HepG2 (cell line): ENCODE measurements around the gene ZBTB48. TPM values are rescaled to one million over a fixed set of nuclear protein-coding genes. Genes with fewer than 3 reads are reported as not detected.

Experiments used
- ATAC-seq: fragments of 200-7000 bp; cut with Tn5 transposase; 3 replicates; pipeline ENCODE4 v1.9.1; 2020; ENCODE audit warnings: mild to moderate bottlenecking, moderate library complexity
- BruUV-seq: library from RNA; stranded (reverse); fragments of 400-500 nt; replicated peaks from 2 replicates; lab custom pipeline; 2021; lab: Mats Ljungman, UMichigan
- CTCF ChIA-PET: fragments of 300-600 bp; formaldehyde crosslinking; extraction: SDS; loops from one replicate; lab custom pipeline; 2021; ENCODE audit warnings: low total read pairs, inconsistent platforms, low intra/inter-chr PET ratio; lab: Yijun Ruan, JAX
- POLR2A ChIA-PET: fragments of 350-600 bp; sonication (Branson Sonifier 250); formaldehyde crosslinking; loops from one replicate; lab custom pipeline; 2020; ENCODE audit warnings: antibody characterized with exemption, inconsistent platforms; lab: Yijun Ruan, JAX
- DNase-seq: peaks from one replicate; pipeline ENCODE4 v3.0.0-alpha.2; 2015; ENCODE audit warnings: low spot score
- FAIRE-seq: peaks from 3 replicates; lab custom pipeline; 2011; peaks lifted over from hg19 to GRCh38; lab: Jason Lieb, UNC
- H2AFZ ChIP-seq: one replicate; pipeline ENCODE4 v1.6.1; 2011; ENCODE audit warnings: low read length, inconsistent platforms
- H3K27ac ChIP-seq: fragments of 300-600 bp; 3 replicates; pipeline ENCODE4 v1.8.0; 2011; ENCODE audit warnings: mixed run types, mild to moderate bottlenecking, mixed read lengths, low read length, inconsistent platforms; ENCODE audit not compliant: insufficient read depth; ENCODE audit errors: extremely low read length
- H3K27me3 ChIP-seq, 2 experiments: fragments of 200-600 bp in 1 of 2; 2 replicates in 1 of 2; 3 replicates in 1 of 2; pipeline versions ENCODE4 v1.6.0 to v1.8.0; 2011; ENCODE audit warnings: low read length in 2 of 2, mild to moderate bottlenecking in 2 of 2, moderate library complexity in 2 of 2, inconsistent platforms in 1 of 2; ENCODE audit not compliant: insufficient read depth in 2 of 2, control insufficient read depth in 1 of 2
- H3K36me3 ChIP-seq, 2 experiments: fragments of 200-600 bp in 1 of 2; replicated peaks in 1 of 2; 2 replicates in 1 of 2; 3 replicates in 1 of 2; pipeline versions ENCODE4 v1.5.1 to v1.8.0; 2011; ENCODE audit warnings: low read length in 2 of 2, inconsistent platforms in 1 of 2; ENCODE audit not compliant: insufficient read depth in 2 of 2, control insufficient read depth in 1 of 2
- H3K4me1 ChIP-seq: 2 replicates; pipeline ENCODE4 v1.5.1; 2012; ENCODE audit warnings: low read length, inconsistent platforms; ENCODE audit not compliant: insufficient read depth
- H3K4me2 ChIP-seq: 2 replicates; pipeline ENCODE4 v1.6.0; 2011; ENCODE audit warnings: low read depth, low read length, inconsistent platforms
- H3K4me3 ChIP-seq, 3 experiments: fragments of 200-600 bp in 1 of 3; sonication (generic), shearing (Covaris generic) in 1 of 3; replicated peaks in 1 of 3; 2 replicates each; pipeline ENCODE4 v1.5.1; 2011 to 2016; ENCODE audit warnings: low read length in 3 of 3, inconsistent platforms in 2 of 3, low read depth in 2 of 3, mild to moderate bottlenecking in 2 of 3, control low read depth in 1 of 3, mixed read lengths in 1 of 3; ENCODE audit not compliant: insufficient read depth in 1 of 3
- H3K79me2 ChIP-seq: one replicate; pipeline ENCODE4 v1.6.1; 2011; ENCODE audit warnings: low read length, inconsistent platforms; ENCODE audit not compliant: insufficient read depth
- H3K9ac ChIP-seq: 2 replicates; pipeline ENCODE4 v1.6.0; 2011; ENCODE audit warnings: mild to moderate bottlenecking, low read depth, low read length, inconsistent platforms; ENCODE audit not compliant: insufficient read depth
- H3K9me3 ChIP-seq: 2 replicates; pipeline ENCODE4 v1.5.1; 2012; ENCODE audit warnings: mild to moderate bottlenecking, low read length
- H4K20me1 ChIP-seq: 2 replicates; pipeline ENCODE4 v1.6.0; 2011; ENCODE audit warnings: inconsistent platforms, mild to moderate bottlenecking, low read length, moderate library complexity; ENCODE audit not compliant: insufficient read depth
- BHLHE40 ChIP-seq: IDR thresholded peaks from 2 replicates; pipeline ENCODE4 v1.6.1; 2011; ENCODE audit warnings: low read length, improper control_type of control experiment
- CREB1 ChIP-seq, 2 experiments: fragments of 450-650 bp in 1 of 2; IDR thresholded peaks; 2 replicates each; pipeline ENCODE4 v1.6.1; 2016 to 2017; ENCODE audit warnings: control low read depth in 1 of 2, mild to moderate bottlenecking in 1 of 2, missing compliant biosample characterization in 1 of 2, missing genetic modification characterization in 1 of 2
- ETV5 ChIP-seq: IDR thresholded peaks from 2 replicates; pipeline ENCODE4 v1.6.1; 2018; ENCODE audit warnings: missing biosample characterization, missing genetic modification reagents, inconsistent platforms, borderline replicate concordance
- FLYWCH1 ChIP-seq: sonication (generic); formaldehyde crosslinking; IDR thresholded peaks from 2 replicates; pipeline ENCODE4 v1.8.1; 2023; ENCODE audit warnings: mild to moderate bottlenecking, missing genetic modification reagents
- GLI4 ChIP-seq: sonication (generic); formaldehyde crosslinking; IDR thresholded peaks from 2 replicates; pipeline ENCODE4 v1.5.1; 2020; ENCODE audit warnings: missing genetic modification reagents, mild to moderate bottlenecking, moderate library complexity, borderline replicate concordance
- KMT2A ChIP-seq: sonication (generic); formaldehyde crosslinking; IDR thresholded peaks from 2 replicates; pipeline ENCODE4 v1.4.0; 2020; ENCODE audit warnings: missing genetic modification reagents
- MAFK ChIP-seq, 2 experiments: IDR thresholded peaks in 1 of 2; conservative IDR thresholded peaks in 1 of 2; 2 replicates each; pipeline ENCODE4 v1.6.1; 2011; ENCODE audit warnings: improper control_type of control experiment in 2 of 2, low read length in 2 of 2
- NR2F1 ChIP-seq, 2 experiments: fragments of 450-650 bp in 1 of 2; formaldehyde crosslinking in 1 of 2; IDR thresholded peaks; 2 replicates each; pipeline versions ENCODE4 v1.5.0 to v1.6.1; 2016 to 2020; ENCODE audit warnings: mild to moderate bottlenecking in 1 of 2, missing compliant biosample characterization in 1 of 2, missing genetic modification reagents in 1 of 2, moderate library complexity in 1 of 2
- RBM22 ChIP-seq: fragments of 200-400 bp; formaldehyde crosslinking; optimal IDR thresholded peaks from 2 replicates; pipeline ENCODE3; 2017; ENCODE audit warnings: mild to moderate bottlenecking, low read length, moderate library complexity
- TSC22D2 ChIP-seq: sonication (generic); formaldehyde crosslinking; IDR thresholded peaks from 2 replicates; pipeline ENCODE4 v1.5.1; 2020; ENCODE audit warnings: missing genetic modification reagents, mild to moderate bottlenecking, borderline replicate concordance
- ZBTB8A ChIP-seq: sonication (generic); formaldehyde crosslinking; IDR thresholded peaks from 2 replicates; pipeline ENCODE4 v1.4.0; 2020; ENCODE audit warnings: mild to moderate bottlenecking, low read depth, missing genetic modification reagents, borderline replicate concordance
- ZNF12 ChIP-seq: sonication (generic); formaldehyde crosslinking; IDR thresholded peaks from 2 replicates; pipeline ENCODE4 v1.5.0; 2020; ENCODE audit warnings: missing genetic modification reagents
- ZNF350 ChIP-seq: sonication (generic); formaldehyde crosslinking; IDR thresholded peaks from 2 replicates; pipeline ENCODE4 v1.4.0; 2020; ENCODE audit warnings: mild to moderate bottlenecking, low read depth, missing genetic modification reagents, borderline replicate concordance
- ZNF556 ChIP-seq: sonication (generic); formaldehyde crosslinking; IDR thresholded peaks from 2 replicates; pipeline ENCODE4 v1.4.0; 2020; ENCODE audit warnings: mild to moderate bottlenecking, missing genetic modification reagents, borderline replicate concordance
- ZNF672 ChIP-seq: sonication (generic); formaldehyde crosslinking; IDR thresholded peaks from 2 replicates; pipeline ENCODE4 v1.8.1; 2022; ENCODE audit warnings: missing genetic modification reagents
- ZNF749 ChIP-seq: sonication (generic); formaldehyde crosslinking; IDR thresholded peaks from 2 replicates; pipeline ENCODE4 v1.8.0; 2022; ENCODE audit warnings: mild to moderate bottlenecking, missing genetic modification reagents, moderate library complexity, borderline replicate concordance
- ZNF75D ChIP-seq: sonication (generic); formaldehyde crosslinking; IDR thresholded peaks from 2 replicates; pipeline ENCODE4 v1.8.1; 2023; ENCODE audit warnings: missing genetic modification reagents, mild to moderate bottlenecking, borderline replicate concordance
- WGBS: methylation state at CpG from one replicate; pipeline ENCODE4 v1.1.6; 2017; ENCODE audit warnings: low lambda C conversion rate; 5-methylcytosine and 5-hydroxymethylcytosine counted together
- in situ Hi-C: cut with HindIII; loops from 2 replicates; pipeline ENCODE4 v1.10.0; 2017; ENCODE audit warnings: low pct_unique_long_range_greater_than_20kb; ENCODE audit not compliant: extremely low pct_ligation_motif_present
- intact Hi-C: fragments of 100-400 bp; cut with micrococcal nuclease; formaldehyde crosslinking; loops from one replicate; pipeline ENCODE4 v1.10.0; 2022; ENCODE audit not compliant: unreplicated experiment
- polyA plus RNA-seq, 8 experiments: library from polyadenylated mRNA; depleted of rRNA in 3 of 8; stranded (reverse) in 7 of 8; unstranded in 1 of 8; fragments of >200 nt; fragmentation: Illumina TruSeq in 4 of 8; extraction: Trizol in 4 of 8; gene quantifications; 2 replicates each; pipeline versions ENCODE4 v1.2.1 to v1.2.3, GENCODE V29; 2011 to 2016; ENCODE audit warnings: low read depth in 4 of 8, missing spikeins in 1 of 8, mixed read lengths in 1 of 8; ENCODE audit not compliant: insufficient read depth in 1 of 8
- total RNA-seq, 5 experiments: library from RNA; depleted of rRNA; stranded (reverse); fragments of >200 nt; fragmentation: Illumina TruSeq; extraction: Trizol; gene quantifications; 2 replicates each; pipeline ENCODE4 v1.2.3, GENCODE V29; 2016; ENCODE audit warnings: low read depth in 1 of 5

Gene ZBTB48
- total and polyA plus RNA-seq, 2 of the 13 experiments (the other 11 are each of a cell fraction or from before 2014, with no cell fraction given) = 13.0 to 17.1 TPM

- no peaks in the 10 kb centered on the region for H4K20me1 ChIP-seq
- in situ Hi-C loops (no loop called here), intact Hi-C loops (no loop called here)
- H3K4me1 ChIP-seq = no peaks in the 10 kb centered on the region
- POLR2A ChIA-PET = no interaction called here
- no peak overlapping the region for H3K9ac ChIP-seq
- H3K36me3 ChIP-seq = peaks cover 26 to 54% of the 10 kb centered on the region in 2 experiments
- BruUV-seq = no TSS peak
- H2AFZ ChIP-seq = no peak overlapping the region
- H3K27ac ChIP-seq = no peak overlapping the region
- H3K79me2 ChIP-seq = peaks cover 4% of the 10 kb centered on the region
- WGBS = 93% methylated on average over 4 of the region's 4 CpGs
- no peaks in the 10 kb centered on the region for H3K9me3 ChIP-seq
- no peak for ATAC-seq
- CTCF ChIA-PET = no interaction called here
- no peak for FAIRE-seq
- TF ChIP-seq ZNF672 (CRISPR knock-in tag) (no peak), BHLHE40 (no peak), ZNF350 (no peak), ZNF749 (CRISPR knock-in tag) (no peak), ZNF12 (CRISPR knock-in tag) (no peak), MAFK (conservative IDR thresholded peaks at IDR 0.05 in 1 of 2, IDR thresholded peaks at IDR 0.05 in 1 of 2; ENCODE audit: low read length in 2 of 2) (0 out of 4 replicates have a peak, but pooled peaks of 1 of the 2 experiments have one; percentile 10)
- TF ChIP-seq, all 625 proteins: peak for 1
- Histone ChIP-seq H3K4me2 (no peak overlapping the region), H3K4me3 (no peak overlapping the region), H3K27me3 (no peaks in the 10 kb centered on the region)
- no peak for DNase-seq
These were observed 32.5 kb upstream of the ZBTB48 start for GRCh38 chr1:6547301-6547700.

- WGBS = under 1% methylated on average over 24 of the region's 87 CpGs
- H3K79me2 ChIP-seq = peaks cover 22% of the 10 kb centered on the region
- ATAC-seq (peak; percentile 93), FAIRE-seq (peak; percentile 52), DNase-seq (peak; percentile 84)
- H3K9me3 ChIP-seq = no peaks in the 10 kb centered on the region
- H3K27ac ChIP-seq = peak within 1 kb of the TSS; percentile 64
- ChIA-PET CTCF (interaction anchor here (0.8 to 1.5 kb wide), 7 partner anchors 28 to 147 kb away, joined by 3 to 11 read pairs (median 3); partner anchors contain the start of genes DNAJC11 and THAP3), POLR2A (interaction anchor here (1.0 to 3.8 kb wide), 8 partner anchors 18 to 71 kb away, joined by 3 to 38 read pairs (median 4); partner anchors contain the start of genes KLHL21, PLEKHG5, THAP3 and ZBTB48)
- H3K36me3 ChIP-seq = peaks cover 5 to 10% of the 10 kb centered on the region in 2 experiments; a peak in 4 of 5 replicates
- H3K4me2 ChIP-seq = peak within 1 kb of the TSS; percentile 100
- H4K20me1 ChIP-seq = peaks cover 5% of the 10 kb centered on the region; the same call in 1 of the 2 replicates
- no peaks in the 10 kb centered on the region; a peak in 1 of 5 replicates for H3K27me3 ChIP-seq
- H3K4me3 ChIP-seq = peak within 1 kb of the TSS; percentile 93 to 98 (median 96)
- peak within 1 kb of the TSS; percentile 93 for H3K9ac ChIP-seq
- in situ Hi-C loops (no loop called here), intact Hi-C loops (loop anchor here (1.0 to 5.0 kb wide), 2 partner anchors 25 to 93 kb away; partner anchors contain the start of gene ZBTB48)
- no TSS peak for BruUV-seq
- peak within 1 kb of the TSS; percentile 71 for H2AFZ ChIP-seq
- H3K4me1 ChIP-seq = peaks cover 20% of the 10 kb centered on the region
- TF ChIP-seq ETV5 = peak; percentile 46; the same call in 1 of the 2 replicates
- 0 out of 2 replicates have a peak, but pooled peaks have one; percentile 42 for TF ChIP-seq ZNF75D
- peak; percentile 84 for TF ChIP-seq ZNF556 (CRISPR knock-in tag)
- no peak for TF ChIP-seq RBM22
- peak; percentile 38; the same call in 1 of the 2 replicates for TF ChIP-seq TSC22D2 (CRISPR knock-in tag)
- 0 out of 2 replicates have a peak, but pooled peaks have one; percentile 62 for TF ChIP-seq FLYWCH1 (CRISPR knock-in tag)
- TF ChIP-seq KMT2A = peak; percentile 91
- no peak for TF ChIP-seq ZBTB8A (CRISPR knock-in tag)
- no peak for TF ChIP-seq NR2F1 (CRISPR knock-in tag; IDR thresholded peaks at IDR 0.05)
- no peak for TF ChIP-seq CREB1 (IDR thresholded peaks at IDR 0.05)
- TF ChIP-seq CREB1 (CRISPR knock-in tag; IDR thresholded peaks at IDR 0.05) = peak; percentile 65; the same call in 1 of the 2 replicates
- peak; percentile 79 for TF ChIP-seq GLI4 (CRISPR knock-in tag)
These were observed 25.5 kb upstream of the ZBTB48 start, which contains the start of gene NOL9 for GRCh38 chr1:6554031-6554906. Gene NOL9, minus strand, starts transcription at chr1:6554513. Its CDS starts 11 bp downstream, at chr1:6554502.
